Activated CD8-positive, alpha-beta memory T cell treated with anti-CD3 and anti-CD28 coated beads for 4 hours (primary cell): ENCODE results near the gene REG4.
"Not testable (repeated sequence)": the region's sequence is repeated elsewhere in the genome, so short reads cannot be mapped to it uniquely, and the experiment has no call there.

Experiments
- DNase-seq, 2 donors: peaks; one replicate each; pipeline ENCODE4 v3.0.0-alpha.2; 2020; ENCODE audit warnings: low read depth in 2 of 2

Gene REG4

GRCh38 chr1:119811387-119811786, at the start of gene REG4:
TSS of gene REG4 (minus strand) at chr1:119811460. CDS start at chr1:119808769, 2,691 bp downstream.
- DNase-seq, result no peak

GRCh38 chr1:119859647-119860046, 48.4 kb upstream of the REG4 start:
- DNase-seq, result no peak

- DNase-seq, result not testable (repeated sequence)
Observed at GRCh38 chr1:119858556-119859214, 47.4 kb upstream of the REG4 start.

GRCh38 chr1:119858126-119858525, 46.9 kb upstream of the REG4 start:
- no peak for DNase-seq

GRCh38 chr1:119853155-119853554, 41.9 kb upstream of the REG4 start:
- no peak for DNase-seq

- not testable (repeated sequence) for DNase-seq
Observed at GRCh38 chr1:119844206-119844605, 32.9 kb upstream of the REG4 start.

GRCh38 chr1:119841306-119841705, 30.0 kb upstream of the REG4 start:
- no peak for DNase-seq

- DNase-seq, result no peak
Observed at GRCh38 chr1:119840745-119841144, 29.5 kb upstream of the REG4 start.

GRCh38 chr1:119838236-119838635, 27.0 kb upstream of the REG4 start:
- no peak for DNase-seq

GRCh38 chr1:119834990-119835389, 23.7 kb upstream of the REG4 start:
- DNase-seq, result no peak

GRCh38 chr1:119831027-119831426, 19.8 kb upstream of the REG4 start:
- no peak for DNase-seq

- DNase-seq, result no peak
Observed at GRCh38 chr1:119829625-119830024, 18.4 kb upstream of the REG4 start.

GRCh38 chr1:119829006-119829405, 17.7 kb upstream of the REG4 start:
- not testable (repeated sequence) for DNase-seq

GRCh38 chr1:119828266-119828665, 17.0 kb upstream of the REG4 start:
- DNase-seq, result no peak

GRCh38 chr1:119827010-119827409, 15.8 kb upstream of the REG4 start:
- DNase-seq, result no peak

GRCh38 chr1:119822406-119822805, 11.1 kb upstream of the REG4 start:
- no peak for DNase-seq

GRCh38 chr1:119818181-119818580, 6.9 kb upstream of the REG4 start:
- DNase-seq, result no peak

GRCh38 chr1:119816407-119816806, 5.1 kb upstream of the REG4 start:
- DNase-seq, result no peak

- DNase-seq, result no peak
Observed at GRCh38 chr1:119815928-119816327, 4.7 kb upstream of the REG4 start.

- no peak for DNase-seq
Observed at GRCh38 chr1:119815361-119815760, 4.1 kb upstream of the REG4 start.

- no peak for DNase-seq
Observed at GRCh38 chr1:119814288-119814687, 3.0 kb upstream of the REG4 start.

GRCh38 chr1:119811985-119812557, 811 bp upstream of the REG4 start:
- no peak for DNase-seq

- peak; percentile 12 to 25 for DNase-seq
Observed at GRCh38 chr1:119808972-119809550, 2.2 kb downstream of the REG4 start.
